Activated CD8-positive, alpha-beta T cell treated with anti-CD3 and anti-CD28 coated beads for 36 hours (primary cell): ENCODE measurements around the gene AADACL4. TPM values are rescaled to one million over a fixed set of nuclear protein-coding genes. Genes with fewer than 3 reads are reported as not detected.

ENCODE experiments used
- ATAC-seq: fragments of 200-7000 bp; cut with Tn5 transposase; one replicate; pipeline ENCODE4 v1.10.0; 2021; ENCODE audit warnings: mild to moderate bottlenecking, moderate library complexity
- CTCF ChIA-PET: fragments of 350-600 bp; sonication (Branson Sonifier 250); formaldehyde crosslinking; loops from one replicate; lab custom pipeline; 2021; ENCODE audit warnings: antibody characterized with exemption; lab: Charles Lee
- POLR2A ChIA-PET: fragments of 350-600 bp; sonication (Branson Sonifier 250); formaldehyde crosslinking; loops from one replicate; lab custom pipeline; 2021; ENCODE audit warnings: antibody characterized with exemption; lab: Charles Lee
- DNase-seq: peaks from one replicate; pipeline ENCODE4 v3.0.0-alpha.2; 2020
- H3K27ac Mint-ChIP-seq: one replicate; pipeline ENCODE4 v1.8.0; 2021; ENCODE audit warnings: mild to moderate bottlenecking, mixed read lengths
- H3K27me3 Mint-ChIP-seq: one replicate; pipeline ENCODE4 v1.8.0; 2021; ENCODE audit warnings: mixed read lengths
- H3K36me3 Mint-ChIP-seq: one replicate; pipeline ENCODE4 v1.8.0; 2021; ENCODE audit warnings: low read depth, mixed read lengths
- H3K4me1 Mint-ChIP-seq: one replicate; pipeline ENCODE4 v1.8.0; 2021; ENCODE audit warnings: low read depth, mixed read lengths
- H3K4me3 Mint-ChIP-seq: one replicate; pipeline ENCODE4 v1.8.0; 2021; ENCODE audit warnings: mild to moderate bottlenecking, moderate library complexity, mixed read lengths
- H3K9me3 Mint-ChIP-seq: one replicate; pipeline ENCODE4 v1.8.0; 2021; ENCODE audit warnings: mixed read lengths
- CTCF ChIP-seq: fragments of 200-600 bp; IDR thresholded peaks from one replicate; pipeline ENCODE4 v1.8.0; 2022; ENCODE audit warnings: antibody characterized with exemption, mild to moderate bottlenecking
- intact Hi-C: fragments of 100-400 bp; cut with micrococcal nuclease; formaldehyde crosslinking; loops from one replicate; pipeline ENCODE4 v1.10.0; 2022
- total RNA-seq, 2 experiments: library from RNA; stranded (reverse); gene quantifications; one replicate each; pipeline ENCODE4 v1.2.3, GENCODE V29; 2021

Gene AADACL4
- total RNA-seq, 2 experiments from 2014 or later = not detected

- no peak for TF ChIP-seq CTCF
- POLR2A ChIA-PET = interaction anchor here (1.3 kb wide), 1 partner anchor 9 kb away, joined by 4 read pairs; the partner anchor contains the start of gene DHRS3
- intact Hi-C loops = no loop called here
- Mint-ChIP-seq H3K4me3 (no peak overlapping the region), H3K27ac (no peak overlapping the region), H3K27me3 (no peaks in the 10 kb centered on the region), H3K4me1 (peaks cover 66% of the 10 kb centered on the region), H3K9me3 (peaks cover 8% of the 10 kb centered on the region), H3K36me3 (peaks cover 84% of the 10 kb centered on the region)
- no peak for ATAC-seq
- CTCF ChIA-PET = no interaction called here
- no peak for DNase-seq
These were observed 35.5 kb upstream of the AADACL4 start for GRCh38 chr1:12608311-12608957.

DNA sequence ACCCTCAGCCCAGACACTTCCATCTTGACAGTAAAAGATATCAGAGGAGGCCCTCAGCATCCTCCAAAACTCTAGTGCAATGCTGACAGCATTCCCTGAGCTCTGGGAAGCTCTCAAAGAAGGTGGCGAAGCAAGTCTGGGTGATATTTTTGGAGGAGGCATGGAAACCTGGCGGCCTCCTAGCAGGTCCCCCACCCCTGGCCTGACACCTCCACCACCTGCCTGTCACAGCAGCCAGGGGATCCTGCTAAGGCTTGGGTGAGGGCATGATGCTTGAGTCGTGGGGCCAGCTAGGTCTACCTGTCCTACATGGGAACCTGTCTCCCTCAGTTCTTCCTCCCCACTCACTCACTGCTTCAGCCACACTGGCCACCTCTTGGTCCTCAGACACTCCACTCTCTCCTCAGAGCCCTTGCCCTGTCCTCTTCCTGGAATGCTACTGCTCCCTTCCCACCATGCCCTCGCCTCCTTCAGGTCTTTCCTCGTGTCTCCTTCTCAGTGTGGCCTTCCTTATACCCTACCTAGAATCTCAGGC, 34.3 kb upstream of the AADACL4 start:
- no peak for DNase-seq
- CTCF ChIA-PET = no interaction called here
- peaks cover 8% of the 10 kb centered on the region for H3K9me3 Mint-ChIP-seq
- no peaks in the 10 kb centered on the region for H3K27me3 Mint-ChIP-seq
- TF ChIP-seq CTCF = no peak
- intact Hi-C loops = no loop called here
- no peak for ATAC-seq
- POLR2A ChIA-PET = interaction anchor here (1.3 to 2.1 kb wide), 2 partner anchors 8 to 176 kb away, joined by 4 to 5 read pairs; partner anchors contain the start of gene DHRS3
- peaks cover 85% of the 10 kb centered on the region for H3K36me3 Mint-ChIP-seq
- peak overlapping the region; percentile 17 for H3K27ac Mint-ChIP-seq
- H3K4me3 Mint-ChIP-seq = no peak overlapping the region
- H3K4me1 Mint-ChIP-seq = peaks cover 64% of the 10 kb centered on the region

- Mint-ChIP-seq H3K4me1 (peaks cover 65% of the 10 kb centered on the region), H3K4me3 (no peak overlapping the region), H3K27me3 (no peaks in the 10 kb centered on the region), H3K36me3 (peaks cover 91% of the 10 kb centered on the region), H3K27ac (no peak overlapping the region), H3K9me3 (peaks cover 8% of the 10 kb centered on the region)
- ChIA-PET POLR2A (interaction anchor here (2.1 kb wide), 1 partner anchor 176 kb away, joined by 5 read pairs; no protein-coding TSS in a partner anchor), CTCF (interaction anchor here (0.7 kb wide), 1 partner anchor 49 kb away, joined by 4 read pairs; no protein-coding TSS in a partner anchor)
- intact Hi-C loops = no loop called here
- ATAC-seq (no peak), DNase-seq (no peak)
- no peak for TF ChIP-seq CTCF
These were observed 33.5 kb upstream of the AADACL4 start for GRCh38 chr1:12610305-12610935.

DNA sequence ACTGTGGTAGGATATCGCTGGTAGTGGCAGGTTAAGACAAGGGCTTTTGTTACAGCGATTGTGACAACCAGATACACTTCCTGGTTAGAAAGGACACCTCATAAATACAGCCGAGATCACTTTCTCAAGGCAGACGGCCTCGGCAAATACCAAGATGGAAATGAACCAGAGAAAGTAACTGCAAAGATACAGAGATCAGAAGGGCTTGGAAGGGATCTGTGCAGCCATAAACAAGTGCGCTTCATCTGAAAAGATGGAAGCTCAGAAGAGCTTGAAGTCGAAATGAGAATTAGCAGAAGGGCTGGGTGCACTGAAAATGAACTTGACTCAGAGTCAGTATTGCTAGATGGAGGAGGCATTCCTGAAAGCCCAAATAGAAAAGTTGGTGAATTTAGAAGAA, 32.9 kb upstream of the AADACL4 start:
- no peak for TF ChIP-seq CTCF
- Mint-ChIP-seq H3K27me3 (no peaks in the 10 kb centered on the region), H3K4me1 (peaks cover 67% of the 10 kb centered on the region), H3K9me3 (peaks cover 8% of the 10 kb centered on the region), H3K36me3 (peaks cover 92% of the 10 kb centered on the region), H3K27ac (no peak overlapping the region), H3K4me3 (no peak overlapping the region)
- CTCF ChIA-PET = interaction anchor here (0.8 to 1.3 kb wide), 3 partner anchors 185 to 338 kb away, joined by 3 to 4 read pairs (median 4); no protein-coding TSS in a partner anchor
- intact Hi-C loops = no loop called here
- DNase-seq (no peak), ATAC-seq (no peak)
- POLR2A ChIA-PET = interaction anchor here (1.1 to 2.1 kb wide), 2 partner anchors 177 to 203 kb away, joined by 4 to 5 read pairs; no protein-coding TSS in a partner anchor
